MM.1S (cell line): ENCODE data around the gene CEP72.
"Not testable (repeated sequence)": the region's sequence is repeated elsewhere in the genome, so short reads cannot be mapped to it uniquely, and the experiment has no call there.

ENCODE experiments used
- DNase-seq: peaks from one replicate; pipeline ENCODE4 v3.0.0-alpha.2; 2015
- H2AFZ ChIP-seq: fragments of 300-600 bp; sonication (generic); 2 replicates; pipeline ENCODE4 v1.6.0; 2016; ENCODE audit warnings: antibody characterized with exemption, low read length
- H3F3A ChIP-seq: fragments of 300-600 bp; sonication (generic); 2 replicates; pipeline ENCODE4 v1.6.1; 2016; ENCODE audit warnings: mild to moderate bottlenecking, antibody characterized with exemption, low read length, moderate library complexity, mixed read lengths; ENCODE audit not compliant: insufficient read depth
- H3K27ac ChIP-seq: fragments of 300-600 bp; sonication (generic); 2 replicates; pipeline ENCODE4 v1.5.1; 2016; ENCODE audit warnings: mild to moderate bottlenecking, low read length
- H3K27me3 ChIP-seq: fragments of 300-600 bp; sonication (generic); replicated peaks from 2 replicates; pipeline ENCODE4 v1.6.0; 2016; ENCODE audit warnings: low read length; ENCODE audit not compliant: insufficient read depth
- H3K36me3 ChIP-seq: fragments of 300-600 bp; sonication (generic); replicated peaks from 2 replicates; pipeline ENCODE4 v1.6.1; 2016; ENCODE audit warnings: mild to moderate bottlenecking, low read length, mixed read lengths; ENCODE audit not compliant: insufficient read depth
- H3K4me1 ChIP-seq: fragments of 300-600 bp; sonication (generic); 2 replicates; pipeline ENCODE4 v1.6.1; 2016; ENCODE audit warnings: low read length, mixed read lengths
- H3K4me2 ChIP-seq: fragments of 300-600 bp; sonication (generic); 2 replicates; pipeline ENCODE4 v1.6.0; 2016; ENCODE audit warnings: low read depth, low read length
- H3K4me3 ChIP-seq: fragments of 300-600 bp; sonication (generic); 2 replicates; pipeline ENCODE4 v1.5.1; 2016; ENCODE audit warnings: low read length, mixed read lengths
- H3K79me2 ChIP-seq: fragments of 300-600 bp; sonication (generic); 2 replicates; pipeline ENCODE4 v1.6.1; 2016; ENCODE audit warnings: mixed run types, low read length, mixed read lengths
- H3K9ac ChIP-seq: fragments of 300-600 bp; sonication (generic); 2 replicates; pipeline ENCODE4 v1.6.1; 2016; ENCODE audit warnings: low read length, mixed read lengths
- H3K9me2 ChIP-seq: fragments of 300-600 bp; sonication (generic); replicated peaks from 2 replicates; pipeline ENCODE4 v1.6.1; 2016; ENCODE audit warnings: mild to moderate bottlenecking, low read length, mixed read lengths; ENCODE audit not compliant: insufficient read depth
- H3K9me3 ChIP-seq: fragments of 300-600 bp; sonication (generic); replicated peaks from 2 replicates; pipeline ENCODE4 v1.6.1; 2016; ENCODE audit warnings: mild to moderate bottlenecking, low read length, mixed read lengths; ENCODE audit not compliant: insufficient read depth
- H4K20me1 ChIP-seq: fragments of 300-600 bp; sonication (generic); 2 replicates; pipeline ENCODE4 v1.6.1; 2016; ENCODE audit warnings: mild to moderate bottlenecking, low read length, moderate library complexity, mixed read lengths; ENCODE audit not compliant: insufficient read depth
- CTCF ChIP-seq: fragments of 300-600 bp; sonication (generic); IDR thresholded peaks from 2 replicates; pipeline ENCODE4 v1.5.1; 2016; ENCODE audit warnings: antibody characterized with exemption, low read length, mixed read lengths
- EZH2 ChIP-seq: fragments of 300-600 bp; sonication (generic); optimal IDR thresholded peaks from 2 replicates; pipeline ENCODE3; 2017; ENCODE audit warnings: low read depth, mild to moderate bottlenecking, antibody characterized with exemption, low read length, mixed read lengths
- EZH2phosphoT487 ChIP-seq: fragments of 300-600 bp; sonication (generic); IDR thresholded peaks from 2 replicates; pipeline ENCODE4 v1.6.1; 2018; ENCODE audit warnings: antibody characterized with exemption, low read length

Gene CEP72

GRCh38 chr5:575636-576035 is 36.5 kb upstream of the CEP72 start:
- Histone ChIP-seq H3K4me3 (no peak overlapping the region), H3K9me3 (no peaks in the 10 kb centered on the region), H2AFZ (no peak overlapping the region), H3K4me2 (no peak overlapping the region), H3K27ac (no peak overlapping the region), H4K20me1 (no peaks in the 10 kb centered on the region), H3K4me1 (no peaks in the 10 kb centered on the region), H3F3A (no peaks in the 10 kb centered on the region), H3K27me3 (peaks cover 4% of the 10 kb centered on the region), H3K9ac (no peak overlapping the region), H3K36me3 (no peaks in the 10 kb centered on the region), H3K9me2 (no peaks in the 10 kb centered on the region), H3K79me2 (no peaks in the 10 kb centered on the region)
- DNase-seq: no peak
- no peak for TF ChIP-seq EZH2phosphoT487
- TF ChIP-seq EZH2: no peak
- no peak for TF ChIP-seq CTCF

- not testable (repeated sequence) for H3K79me2 ChIP-seq, H2AFZ ChIP-seq, H3K9me3 ChIP-seq, H3K36me3 ChIP-seq, H4K20me1 ChIP-seq, H3K27ac ChIP-seq, H3F3A ChIP-seq, H3K4me2 ChIP-seq, DNase-seq, H3K4me3 ChIP-seq, H3K4me1 ChIP-seq, H3K9ac ChIP-seq, H3K9me2 ChIP-seq, H3K27me3 ChIP-seq
Measured at GRCh38 chr5:577214-577613, 34.9 kb upstream of the CEP72 start.

- no peaks in the 10 kb centered on the region for H3K79me2 ChIP-seq
- DNase-seq: no peak
- H3K9ac ChIP-seq: no peak overlapping the region
- no peak overlapping the region for H3K4me2 ChIP-seq
- H3K27me3 ChIP-seq: peaks cover 4% of the 10 kb centered on the region; the same call in 1 of the 2 replicates
- TF ChIP-seq EZH2phosphoT487 (no peak), EZH2 (no peak), CTCF (no peak)
- H3K4me1 ChIP-seq: no peaks in the 10 kb centered on the region
- H3K27ac ChIP-seq: no peak overlapping the region
- no peak overlapping the region for H3K4me3 ChIP-seq
- H3K9me3 ChIP-seq: no peaks in the 10 kb centered on the region
- no peaks in the 10 kb centered on the region for H3K36me3 ChIP-seq
- no peaks in the 10 kb centered on the region for H3F3A ChIP-seq
- H4K20me1 ChIP-seq: no peaks in the 10 kb centered on the region
- H2AFZ ChIP-seq: no peak overlapping the region
- no peaks in the 10 kb centered on the region for H3K9me2 ChIP-seq
Measured at GRCh38 chr5:577800-578199, 34.3 kb upstream of the CEP72 start.

- no peak overlapping the region for H3K4me3 ChIP-seq
- H3K4me1 ChIP-seq: no peaks in the 10 kb centered on the region
- no peaks in the 10 kb centered on the region for H3F3A ChIP-seq
- 0 out of 2 replicates have a peak, but pooled peaks cover 4% of the 10 kb centered on the region for H3K27me3 ChIP-seq
- no peak overlapping the region for H3K4me2 ChIP-seq
- no peak overlapping the region for H3K9ac ChIP-seq
- no peaks in the 10 kb centered on the region for H4K20me1 ChIP-seq
- H2AFZ ChIP-seq: no peak overlapping the region
- DNase-seq: no peak
- no peaks in the 10 kb centered on the region for H3K79me2 ChIP-seq
- no peak overlapping the region for H3K27ac ChIP-seq
- no peaks in the 10 kb centered on the region for H3K9me2 ChIP-seq
- no peak for TF ChIP-seq EZH2
- TF ChIP-seq CTCF: no peak
- TF ChIP-seq EZH2phosphoT487: no peak
- no peaks in the 10 kb centered on the region for H3K36me3 ChIP-seq
- H3K9me3 ChIP-seq: no peaks in the 10 kb centered on the region
Measured at GRCh38 chr5:579211-579610, 32.9 kb upstream of the CEP72 start.
